Islet of Langerhans (tissue), 1 donor: ENCODE measurements around the gene CT45A8.
"Not testable (repeated sequence)": the region's sequence is repeated elsewhere in the genome, so short reads cannot be mapped to it uniquely, and the experiment has no call there.

ENCODE experiments used
- FAIRE-seq: peaks from one replicate; lab custom pipeline; 2011; peaks lifted over from hg19 to GRCh38; lab: Jason Lieb, UNC

Gene CT45A8, protein sequence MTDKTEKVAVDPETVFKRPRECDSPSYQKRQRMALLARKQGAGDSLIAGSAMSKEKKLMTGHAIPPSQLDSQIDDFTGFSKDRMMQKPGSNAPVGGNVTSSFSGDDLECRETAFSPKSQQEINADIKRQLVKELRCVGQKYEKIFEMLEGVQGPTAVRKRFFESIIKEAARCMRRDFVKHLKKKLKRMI

DNA sequence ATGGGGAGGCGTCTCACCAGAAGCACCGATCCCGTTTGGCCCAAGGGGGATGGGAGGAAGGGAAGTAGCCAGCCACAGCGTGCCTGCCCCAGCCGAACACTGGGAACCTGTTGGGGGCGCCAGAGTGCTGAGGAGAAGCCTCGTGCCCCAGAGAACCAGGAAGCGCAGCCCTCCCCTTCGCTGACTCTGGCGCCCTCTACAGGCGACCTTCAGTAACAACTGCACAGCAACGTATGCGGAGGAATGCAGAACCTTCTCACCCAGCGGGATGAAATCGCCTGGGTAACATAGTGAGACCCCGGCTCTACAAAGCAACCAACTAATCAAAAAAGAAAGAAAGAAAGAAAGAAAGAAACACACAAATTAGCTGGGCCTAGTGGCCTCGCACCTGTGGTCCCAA is at the start of gene CT45A8:
Gene CT45A8, minus strand, starts transcription at position 101 of the 400 bp plus-strand sequence. CDS start 3,755 bp downstream, outside the sequence.
- FAIRE-seq, result not testable (repeated sequence)

DNA sequence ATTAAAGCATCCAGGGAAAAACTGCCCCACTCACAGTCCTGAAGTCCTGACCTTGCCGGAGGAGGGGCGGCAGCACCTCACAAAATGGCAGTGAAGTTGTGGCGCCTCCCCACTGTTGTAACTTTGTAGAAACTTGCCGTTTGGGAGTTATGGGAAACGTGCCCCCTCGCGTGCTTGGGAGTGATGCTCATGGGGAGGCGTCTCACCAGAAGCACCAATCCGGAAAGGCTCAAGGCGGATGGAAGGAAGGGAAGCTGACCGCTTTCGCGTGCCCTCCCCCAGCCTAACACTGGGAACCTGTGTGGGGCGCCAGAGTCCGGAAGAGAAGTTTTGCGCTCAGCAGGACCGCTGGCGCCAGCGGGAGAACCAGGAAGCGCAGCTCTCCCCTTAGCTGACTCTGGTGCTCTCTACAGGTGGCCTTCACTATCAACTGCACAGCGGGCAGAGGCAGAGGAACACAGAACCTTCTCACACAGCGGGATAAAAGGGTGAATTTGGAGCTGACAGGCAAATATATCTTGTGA is 39.0 kb upstream of the CT45A8 start, which contains the start of the genes CT45A10 and SAGE1:
Gene CT45A10, minus strand, starts transcription at position 151 of the 524 bp plus-strand sequence. CDS start 8,100 bp downstream, outside the sequence.
Gene SAGE1, plus strand, starts transcription at position 423 of the 524 bp plus-strand sequence. CDS start 2,527 bp downstream, outside the sequence.
- FAIRE-seq, result no peak

GRCh38 chrX:135892781-135893180 is 38.4 kb upstream of the CT45A8 start:
- no peak for FAIRE-seq

- no peak for FAIRE-seq
Measured at GRCh38 chrX:135890087-135890585, 35.8 kb upstream of the CT45A8 start.

DNA sequence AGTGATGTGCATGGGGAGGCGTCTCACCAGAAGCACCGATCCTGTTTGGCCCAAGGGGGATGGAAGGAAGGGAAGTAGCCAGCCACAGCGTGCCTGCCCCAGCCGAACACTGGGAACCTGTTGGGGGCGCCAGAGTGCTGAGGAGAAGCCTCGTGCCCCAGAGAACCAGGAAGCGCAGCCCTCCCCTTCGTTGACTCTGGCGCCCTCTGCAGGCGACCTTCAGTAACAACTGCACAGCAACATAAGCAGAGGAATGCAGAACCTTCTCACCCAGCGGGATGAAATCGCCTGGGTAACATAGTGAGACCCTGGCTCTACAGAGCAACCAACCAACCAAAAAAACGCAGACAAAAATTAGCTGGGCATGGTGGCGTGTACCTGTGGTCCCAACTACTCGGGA is 34.6 kb upstream of the CT45A8 start:
- not testable (repeated sequence) for FAIRE-seq

GRCh38 chrX:135888230-135888629 is 33.9 kb upstream of the CT45A8 start:
- not testable (repeated sequence) for FAIRE-seq

DNA sequence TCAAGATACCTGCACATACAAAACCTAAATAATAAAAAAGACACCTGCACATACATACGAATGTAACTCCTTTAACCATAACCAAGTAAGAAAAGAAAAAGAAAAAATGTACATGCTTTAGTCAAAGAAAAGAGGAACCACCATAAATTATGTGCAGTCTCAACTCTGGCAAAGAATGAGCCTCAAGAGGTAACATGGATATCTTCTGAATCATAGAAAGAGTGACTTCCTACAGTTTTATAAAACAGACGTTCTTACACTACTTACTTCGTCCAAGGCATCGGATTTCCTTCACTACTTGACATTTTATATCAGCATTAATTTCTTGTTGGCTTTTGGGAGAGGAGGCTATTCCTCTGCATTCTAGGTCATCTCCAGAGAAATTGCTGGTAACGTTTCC is 28.4 kb upstream of the CT45A8 start:
- FAIRE-seq, result not testable (repeated sequence)

GRCh38 chrX:135871712-135872111 is 17.4 kb upstream of the CT45A8 start, which contains the start of gene CT45A9:
Gene CT45A9, minus strand, starts transcription at chrX:135871812. Its CDS starts 3,751 bp downstream, at chrX:135868061.
- FAIRE-seq, result not testable (repeated sequence)

- FAIRE-seq, result not testable (repeated sequence)
Measured at GRCh38 chrX:135837180-135837579, 17.2 kb downstream of the CT45A8 start, which contains the start of gene CT45A7. Gene CT45A7, minus strand, starts transcription at chrX:135837280. Its CDS starts 3,747 bp downstream, at chrX:135833533.

- FAIRE-seq, result not testable (repeated sequence)
Measured at GRCh38 chrX:135819912-135820311, 34.4 kb downstream of the CT45A8 start, which contains the start of gene CT45A2. Gene CT45A2, minus strand, starts transcription at chrX:135820012. Its CDS starts 3,747 bp downstream, at chrX:135816265.

- not testable (repeated sequence) for FAIRE-seq
Measured at GRCh38 chrX:135802687-135803086, 51.7 kb downstream of the CT45A8 start, which contains the start of gene CT45A6. Gene CT45A6, minus strand, starts transcription at chrX:135802787. Its CDS starts 3,794 bp downstream, at chrX:135798993.
